DMS 273 treated with DMSO at 0.1 percent for 48 hours (cell line): Measurements from ENCODE around the gene TMEM25.

ENCODE experiments used
- DNase-seq: peaks from one replicate; lab custom pipeline; 2025; lab: John Stamatoyannopoulos, UW

TMEM25 gene

DNA sequence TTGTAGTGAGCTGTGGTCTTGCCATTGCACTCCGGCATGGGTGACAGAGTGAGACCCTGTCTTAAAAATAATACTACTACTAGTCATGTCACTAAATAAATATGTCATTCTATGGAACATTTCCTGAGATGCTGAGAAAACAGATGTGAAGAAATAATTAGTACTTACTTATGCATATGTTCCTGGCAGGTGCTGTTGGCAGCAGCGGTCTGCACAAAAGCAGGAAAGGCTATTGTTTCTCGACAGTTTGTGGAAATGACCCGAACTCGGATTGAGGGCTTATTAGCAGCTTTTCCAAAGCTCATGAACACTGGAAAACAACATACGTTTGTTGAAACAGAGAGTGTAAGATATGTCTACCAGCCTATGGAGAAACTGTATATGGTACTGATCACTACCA is 50.1 kb downstream of the TMEM25 start:
- no peak for DNase-seq
